ENCODE results near the gene MPC2.
A peak's percentile ranks its signal among the peaks of the same experiment; 100 is the strongest.
"Not testable (repeated sequence)": the region's sequence is repeated elsewhere in the genome, so short reads cannot be mapped to it uniquely, and the experiment has no call there.

The MPC2 gene

DNA sequence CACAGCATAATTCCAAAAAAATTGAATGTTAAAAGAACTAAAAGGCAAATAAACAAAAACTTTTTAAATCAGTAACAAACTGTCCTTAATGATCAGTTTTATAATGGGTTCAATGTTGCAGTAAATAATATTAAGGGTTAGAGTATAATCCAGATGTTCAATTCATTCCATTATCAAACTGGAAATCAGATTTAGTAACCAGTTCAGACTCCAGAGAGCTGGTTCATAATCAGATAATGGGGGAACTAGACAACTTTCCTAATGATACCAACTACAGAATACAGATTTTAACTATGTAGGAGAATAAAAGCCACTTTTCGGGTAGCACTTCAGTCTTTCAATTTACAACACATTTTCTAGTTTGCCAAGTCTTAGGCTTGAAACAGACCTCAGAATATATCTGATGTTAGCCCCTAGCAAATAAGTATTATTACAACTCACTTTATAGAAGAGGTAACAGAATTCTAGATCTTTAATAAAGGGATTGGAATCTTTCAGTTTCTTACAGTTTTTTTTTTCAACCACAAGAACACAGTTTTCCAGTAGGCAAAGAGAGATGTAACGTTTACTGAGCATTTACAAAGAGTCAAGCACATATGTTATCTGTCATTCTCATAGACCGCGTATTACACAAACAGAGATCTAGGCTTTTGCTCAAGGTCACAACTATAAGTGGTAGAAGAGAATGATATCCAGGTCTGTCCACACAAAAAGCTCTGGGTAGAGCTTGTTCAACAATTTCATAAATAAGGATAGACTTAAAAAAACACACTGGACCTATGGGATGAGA lies 2.3 kb downstream of the MPC2 start:
- no peak for DNase-seq

DNA sequence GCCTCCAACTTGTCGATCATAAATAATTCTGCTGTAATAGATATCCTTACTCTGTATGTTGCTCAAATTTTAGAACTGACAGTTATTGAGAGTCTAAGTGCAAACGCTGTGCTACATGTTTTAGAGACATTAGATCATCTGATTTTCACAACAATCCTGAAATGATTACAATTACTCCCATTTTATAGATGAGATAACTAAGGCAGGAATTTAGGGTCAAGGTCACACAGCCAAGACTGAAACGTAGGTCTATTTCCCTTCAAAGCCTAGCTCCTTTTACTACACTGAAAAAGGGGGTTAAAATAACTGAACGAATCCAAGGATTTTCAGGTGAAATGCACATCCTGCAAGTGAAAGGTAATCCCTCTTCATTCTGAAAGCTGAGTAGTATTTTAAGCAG lies 3.1 kb downstream of the MPC2 start:
- DNase-seq, result no peak

DNA sequence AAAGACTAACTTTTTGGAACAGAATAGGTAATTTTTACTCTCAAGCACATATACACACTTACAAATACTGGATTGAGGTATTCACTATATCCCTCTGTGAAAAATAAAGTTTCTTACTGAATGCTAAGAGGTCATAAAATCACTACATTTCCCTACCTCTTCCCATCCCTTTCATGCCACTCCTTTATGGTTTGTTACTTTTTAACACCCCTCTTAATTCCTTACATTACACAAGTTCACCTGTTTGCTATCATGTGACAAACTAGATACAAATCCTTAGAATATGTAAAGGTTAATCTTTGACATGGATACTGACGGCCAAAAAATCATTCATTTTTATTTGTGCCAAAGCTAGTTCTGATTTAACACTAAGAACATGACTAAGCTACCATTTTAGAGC lies 7.1 kb downstream of the MPC2 start:
- no peak for DNase-seq

DNA sequence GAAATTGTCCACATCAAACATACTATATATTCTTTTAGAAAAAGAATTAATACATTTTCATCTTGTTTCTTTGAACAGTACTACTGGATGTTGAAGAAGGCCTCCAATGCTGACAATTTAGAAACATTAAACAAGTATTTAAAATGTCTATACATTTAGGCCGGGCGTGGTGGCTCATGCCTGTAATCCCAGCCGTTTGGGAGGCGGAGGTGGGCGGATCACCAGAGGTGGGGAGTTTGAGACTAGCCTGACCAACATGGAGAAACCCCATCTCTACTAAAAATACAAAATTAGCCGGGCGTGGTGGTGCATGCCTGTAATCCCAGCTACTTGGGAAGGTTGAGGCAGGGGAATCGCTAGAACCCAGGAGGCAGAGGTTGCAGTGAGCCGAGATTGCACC lies 8.0 kb downstream of the MPC2 start:
- not testable (repeated sequence) for DNase-seq

DNA sequence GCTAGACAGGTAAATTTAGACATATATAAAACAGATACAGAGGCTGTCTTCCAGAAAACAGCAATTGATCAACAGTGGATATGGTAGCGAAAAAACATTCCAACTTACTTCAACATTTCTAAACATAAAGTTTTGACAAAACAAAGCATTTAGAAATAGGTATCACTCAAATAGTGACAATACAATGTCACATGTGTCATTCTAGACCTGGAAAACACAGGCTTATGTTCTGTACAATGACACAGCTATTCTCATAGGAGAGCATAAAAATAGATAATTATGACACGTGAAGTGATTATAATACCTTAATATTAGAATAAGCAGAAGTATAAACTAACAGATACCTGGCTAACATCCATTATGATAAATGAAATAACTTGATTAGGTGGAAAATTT lies 8.4 kb downstream of the MPC2 start:
- DNase-seq, result no peak

DNA sequence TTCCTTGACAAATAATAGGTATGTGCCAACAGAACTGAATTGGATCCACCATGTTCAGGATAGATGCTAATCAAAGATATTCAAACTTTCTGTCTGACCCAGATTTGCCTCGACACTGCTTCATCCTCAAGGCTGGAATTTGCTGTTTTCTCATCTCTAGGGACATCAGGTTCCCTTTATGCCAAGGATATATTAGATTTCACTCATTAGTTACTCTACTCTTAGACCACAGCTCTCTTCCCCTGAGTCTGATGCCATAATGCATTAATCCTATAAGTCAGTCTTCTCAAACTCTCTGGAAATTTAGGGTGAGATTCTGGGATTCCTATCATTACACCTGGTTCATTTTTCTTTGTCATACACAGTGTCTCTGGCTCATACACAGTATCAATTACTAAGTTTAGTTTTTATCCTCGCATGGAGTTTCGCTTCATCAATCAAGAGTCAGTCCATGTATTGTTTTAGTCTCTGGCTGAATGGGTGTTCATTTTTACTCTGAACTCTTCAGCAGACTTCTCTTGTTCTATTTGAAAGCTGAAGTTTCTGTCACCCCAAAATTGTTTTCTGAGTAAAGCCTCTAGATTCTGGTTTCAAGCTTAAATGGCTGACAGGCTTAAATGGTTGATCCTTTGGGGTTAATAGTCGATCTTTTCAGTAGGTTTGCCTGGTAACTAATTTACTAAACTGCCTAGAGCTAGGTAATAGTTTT lies 9.7 kb downstream of the MPC2 start:
- no peak for DNase-seq

DNA sequence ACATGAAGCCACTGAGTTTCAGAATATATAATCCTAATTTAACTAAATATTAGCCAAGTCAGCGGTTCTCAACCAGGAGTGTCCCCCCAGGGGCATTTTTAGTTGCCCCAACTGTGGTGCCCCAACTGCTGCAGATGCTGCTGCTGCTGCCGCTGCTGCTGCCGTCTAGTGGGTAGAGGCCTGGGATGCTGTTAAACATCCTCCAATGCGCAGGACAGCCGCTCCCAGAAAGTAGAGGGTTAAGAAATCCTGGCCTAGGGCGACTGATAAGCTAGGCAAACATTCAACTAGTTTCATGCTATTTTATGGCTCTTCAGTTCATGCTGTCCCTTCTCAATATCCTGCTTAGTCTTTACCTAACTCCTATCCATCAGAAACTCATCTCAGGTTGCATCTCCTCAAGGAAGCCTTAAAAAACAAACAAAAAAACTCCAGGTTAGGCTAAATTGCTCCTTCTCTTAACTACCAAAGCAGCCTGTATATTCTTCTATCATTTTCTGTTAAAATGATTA lies 10.3 kb downstream of the MPC2 start:
- no peak for DNase-seq

DNA sequence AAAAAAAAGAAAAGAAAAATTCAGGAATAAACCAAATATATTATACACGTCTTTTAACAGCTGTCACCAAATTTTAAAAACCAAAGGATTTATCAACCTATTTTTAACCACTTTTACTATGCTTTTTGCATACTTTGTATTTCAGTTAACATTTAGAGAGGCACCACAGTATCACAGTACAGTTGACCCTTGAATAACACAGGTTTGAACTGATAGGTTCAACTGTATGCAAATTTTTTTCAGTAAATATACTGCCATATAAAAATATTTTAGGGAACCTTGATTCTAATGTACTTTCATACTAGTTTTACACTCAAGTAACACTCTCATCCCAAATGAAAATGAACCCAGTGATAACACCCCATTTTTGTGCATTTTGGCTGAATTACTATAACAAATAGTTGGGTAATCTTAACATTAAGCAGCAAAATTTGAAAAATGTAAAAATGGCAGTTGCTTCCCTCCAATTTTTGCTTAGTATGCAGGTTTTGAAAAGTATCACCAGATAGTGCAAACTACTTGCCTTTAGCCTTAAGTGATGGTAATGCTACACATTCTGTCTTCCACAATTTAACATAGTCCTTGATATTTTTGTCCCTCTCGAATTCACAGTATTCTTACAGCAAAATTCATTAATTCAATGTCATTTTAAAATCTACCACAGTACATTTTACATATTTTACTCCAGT lies 12.2 kb downstream of the MPC2 start:
- DNase-seq, result no peak

DNA sequence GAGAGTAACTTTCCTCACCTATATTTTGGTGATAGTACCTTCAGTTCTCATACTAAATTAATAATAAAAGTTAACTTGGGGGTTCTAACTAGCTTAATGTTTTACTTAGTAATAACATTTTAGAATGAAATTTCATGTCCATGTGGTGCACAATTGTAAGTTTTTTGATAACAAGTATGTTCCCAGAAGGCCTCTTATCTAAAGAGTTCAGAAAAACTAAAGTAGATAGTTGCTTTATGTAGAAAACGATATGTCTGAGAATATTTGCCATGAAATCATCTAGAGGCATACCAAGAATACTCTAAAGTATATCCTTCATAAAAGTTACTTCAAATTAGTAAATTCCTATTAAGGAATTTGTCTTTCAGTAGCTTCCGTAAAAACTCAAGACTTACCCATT lies 12.8 kb downstream of the MPC2 start:
- DNase-seq, result no peak

DNA sequence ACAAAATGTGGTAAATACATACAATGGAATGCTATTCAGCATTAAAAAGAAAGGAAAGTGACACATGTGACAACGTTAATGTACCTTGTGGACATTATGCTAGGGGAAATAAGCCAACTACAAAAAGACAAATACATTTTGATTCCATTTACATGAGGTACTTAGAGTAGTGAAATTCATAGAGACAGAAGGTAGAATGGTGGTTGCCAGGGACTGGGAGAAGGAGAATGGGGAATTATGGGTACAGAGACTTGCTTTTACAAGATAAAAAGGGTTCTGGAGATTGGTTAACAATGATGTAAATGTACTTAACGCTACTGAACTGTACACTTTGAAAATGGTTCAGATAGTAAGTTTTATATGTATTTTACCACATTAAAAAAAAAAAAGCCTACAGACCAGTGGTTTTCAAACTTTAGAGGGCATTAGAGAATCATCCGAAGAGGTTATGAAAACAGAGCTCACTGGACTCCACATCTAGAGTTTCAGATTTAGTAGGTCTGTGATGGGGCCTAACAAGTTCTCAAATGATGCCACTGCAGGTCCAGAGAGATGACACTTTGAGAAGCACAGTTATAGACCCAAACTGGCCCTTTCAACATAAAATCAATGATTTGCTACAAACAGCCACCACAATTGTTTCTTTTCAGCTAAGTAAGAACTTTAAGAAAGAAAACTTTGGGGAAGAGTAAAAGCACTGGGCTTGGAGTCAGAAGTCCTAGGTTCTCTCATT lies 13.4 kb downstream of the MPC2 start:
- DNase-seq, result no peak

DNA sequence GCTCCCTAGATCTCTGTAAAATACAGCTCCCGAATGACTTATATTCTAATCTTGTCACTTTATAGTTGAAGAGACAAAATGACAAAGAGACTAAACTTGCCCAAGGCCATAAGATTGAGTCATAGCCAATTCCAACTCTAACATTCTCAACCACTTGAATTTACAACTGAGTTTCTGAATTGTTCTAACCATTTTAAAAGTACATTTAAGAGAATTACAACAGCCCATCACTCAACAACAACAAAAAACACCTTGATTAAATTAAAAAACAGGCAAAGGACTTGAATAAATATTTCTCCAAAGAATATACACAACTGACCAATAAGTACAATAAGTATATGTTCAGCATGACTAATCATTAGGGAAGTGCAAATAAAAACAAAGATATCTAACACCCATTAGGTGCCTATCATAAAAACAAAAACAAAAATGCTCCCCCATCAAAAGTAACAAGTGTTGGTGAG lies 14.2 kb downstream of the MPC2 start:
- DNase-seq, result no peak

DNA sequence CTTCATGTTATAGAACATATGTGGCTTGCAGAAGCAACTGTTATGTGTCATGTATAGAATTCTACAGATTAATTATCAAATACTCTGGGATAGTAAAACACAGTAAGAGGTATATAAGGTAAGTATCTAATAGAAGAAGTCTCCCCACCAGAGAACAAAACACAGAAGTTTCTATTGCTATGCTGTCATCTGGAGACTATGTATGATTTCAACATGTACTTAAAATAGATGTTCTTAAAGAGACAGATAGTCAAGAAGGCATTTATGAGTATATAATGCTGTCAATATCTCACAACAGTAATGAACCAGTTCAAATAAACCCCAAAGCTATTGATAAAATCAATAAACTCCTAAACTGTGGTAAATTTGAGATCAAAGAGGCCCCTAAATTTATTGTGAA lies 14.8 kb downstream of the MPC2 start:
- no peak for DNase-seq

DNA sequence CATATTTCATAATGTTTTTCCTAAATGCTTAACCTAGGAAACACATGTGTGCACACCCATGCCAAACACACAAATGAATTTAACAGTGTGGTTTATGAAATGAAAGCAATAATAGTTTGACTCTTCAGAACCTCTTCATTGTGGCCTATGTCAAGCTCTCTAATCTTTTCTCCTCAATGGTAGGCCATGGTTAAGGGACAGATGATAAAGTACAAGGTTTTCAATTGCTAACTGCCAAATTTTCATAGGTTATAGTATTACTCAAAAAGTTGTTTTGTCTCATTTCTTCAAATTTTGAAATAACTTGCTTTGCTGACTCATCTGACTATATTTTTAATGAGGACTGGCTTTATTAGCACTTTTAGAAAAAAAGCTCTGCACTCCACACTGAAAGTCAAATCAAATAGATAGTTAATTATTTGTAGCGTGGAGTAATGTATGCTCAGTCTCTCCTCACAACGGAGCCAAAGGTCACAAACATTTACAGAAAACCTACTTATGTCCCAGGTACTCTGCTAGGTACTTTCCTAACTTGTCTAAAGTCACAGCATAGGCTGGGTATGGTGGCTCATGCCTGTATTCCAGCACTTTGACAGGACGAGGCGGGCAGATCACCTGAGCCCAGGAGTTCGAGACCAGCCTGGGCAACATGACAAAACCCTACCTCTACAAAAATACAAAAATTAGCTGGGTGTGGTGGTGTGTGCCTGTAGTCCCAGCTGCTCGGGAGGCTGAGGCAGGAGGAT lies 19.9 kb downstream of the MPC2 start:
- DNase-seq, result no peak

DNA sequence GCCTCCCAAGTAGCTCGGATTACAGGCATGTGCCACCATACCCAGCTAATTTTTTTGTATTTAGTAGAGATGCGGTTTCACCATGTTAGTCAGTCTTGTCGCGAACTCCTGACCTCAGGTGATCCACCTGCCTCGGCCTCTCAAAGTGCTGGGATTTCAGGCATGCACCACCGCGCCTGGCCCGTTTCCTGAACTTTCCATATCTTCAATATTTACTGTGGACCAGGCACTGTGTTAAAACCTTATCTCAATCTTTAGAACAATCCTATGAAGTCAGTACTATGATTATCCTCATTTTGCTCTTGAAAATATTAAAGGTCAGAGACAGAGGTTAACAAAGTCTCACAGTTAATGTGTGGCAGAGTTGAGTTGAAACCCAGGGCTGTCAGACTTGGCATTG lies 21.3 kb downstream of the MPC2 start:
- no peak for DNase-seq

DNA sequence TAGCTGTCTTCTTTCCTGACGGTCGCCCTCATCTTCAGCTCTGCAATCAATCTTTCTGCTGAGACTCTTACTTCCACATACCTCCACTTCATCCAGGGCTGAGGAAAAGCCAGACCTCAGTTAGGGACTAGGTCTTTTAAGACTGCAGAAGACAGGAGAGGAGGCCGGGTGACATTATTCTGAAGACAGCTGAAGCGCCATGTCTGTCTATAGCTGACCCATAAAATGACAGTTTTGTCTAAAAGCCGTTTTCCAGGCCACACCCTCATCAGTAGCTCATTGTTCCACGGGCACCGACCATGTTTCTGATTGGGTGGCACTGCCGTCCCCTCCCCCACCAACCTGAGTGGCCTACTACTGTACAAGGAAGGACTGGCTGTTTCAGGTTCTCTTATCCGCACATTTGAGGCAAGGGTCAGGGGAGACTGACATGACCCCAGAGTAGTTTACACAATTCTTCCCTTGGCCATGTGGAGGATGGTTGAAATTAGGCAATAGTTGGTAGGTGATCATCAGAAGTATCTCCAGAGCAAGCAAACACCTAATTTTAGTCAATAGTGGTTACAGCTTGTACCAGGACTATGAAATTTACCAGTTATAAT lies 22.9 kb downstream of the MPC2 start, which contains the start of gene ADCY10:
Gene ADCY10 (minus strand): TSS at position 240 of the 602 bp plus-strand sequence. CDS start 8,994 bp downstream, outside the sequence.
- DNase-seq, result no peak

DNA sequence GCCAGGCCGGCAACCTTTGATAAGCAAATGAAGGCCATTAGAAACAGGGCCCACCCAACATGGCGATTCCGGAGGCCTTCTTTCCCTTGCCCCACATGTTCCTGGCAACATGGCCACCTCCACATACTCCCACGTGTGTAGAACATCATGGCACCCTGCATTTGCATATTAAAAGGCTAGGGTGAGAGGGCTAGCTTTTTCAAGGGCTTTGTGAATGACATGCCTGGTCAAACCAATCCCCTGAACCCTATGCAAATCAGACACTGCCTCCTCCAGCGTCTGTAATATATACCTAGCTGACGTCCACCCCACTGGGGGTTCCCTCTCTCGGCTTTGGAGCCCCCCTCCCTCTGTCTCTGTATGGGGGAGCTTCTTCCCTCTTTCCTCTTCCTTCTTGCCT lies 24.6 kb downstream of the MPC2 start:
- DNase-seq, result no peak

DNA sequence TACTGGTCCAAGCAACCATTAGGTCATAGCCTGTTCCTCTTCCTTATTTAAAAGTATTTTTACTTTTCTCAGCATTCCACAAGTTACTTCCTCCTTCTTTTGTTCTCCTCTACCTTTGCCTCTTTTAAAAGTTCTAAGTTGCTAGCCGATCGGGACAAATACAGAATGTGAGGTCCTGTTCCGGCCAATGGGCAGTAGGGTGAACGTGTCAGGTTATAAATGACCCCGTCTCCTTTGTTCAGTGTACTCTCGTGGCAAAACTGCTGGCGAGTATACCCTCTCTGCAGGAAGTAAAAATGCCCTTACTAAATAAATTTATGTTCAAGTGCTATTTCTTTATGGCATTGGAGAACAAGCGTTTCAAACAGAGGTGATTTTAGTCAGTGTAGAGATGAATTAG lies 25.5 kb downstream of the MPC2 start:
- no peak for DNase-seq

DNA sequence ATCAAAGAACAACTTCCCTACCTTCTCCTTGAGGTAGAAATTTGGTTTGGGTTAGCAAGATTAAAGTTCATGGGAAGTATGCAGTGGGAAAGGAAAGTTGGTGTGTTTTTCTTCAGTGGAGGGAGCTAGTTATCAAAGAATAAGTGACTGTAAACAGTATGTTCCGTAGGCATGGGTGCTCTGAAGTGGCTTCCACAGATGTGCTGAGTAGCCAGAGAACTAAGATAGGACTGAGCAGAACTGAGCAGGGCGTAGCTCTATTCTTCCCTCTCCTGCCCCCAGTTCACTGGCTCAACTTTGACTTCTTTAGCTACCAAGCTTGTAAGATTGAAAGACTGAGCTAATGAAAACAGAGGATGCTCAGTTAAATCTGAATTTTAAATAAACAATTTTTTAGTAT lies 26.3 kb downstream of the MPC2 start:
- no peak for DNase-seq

DNA sequence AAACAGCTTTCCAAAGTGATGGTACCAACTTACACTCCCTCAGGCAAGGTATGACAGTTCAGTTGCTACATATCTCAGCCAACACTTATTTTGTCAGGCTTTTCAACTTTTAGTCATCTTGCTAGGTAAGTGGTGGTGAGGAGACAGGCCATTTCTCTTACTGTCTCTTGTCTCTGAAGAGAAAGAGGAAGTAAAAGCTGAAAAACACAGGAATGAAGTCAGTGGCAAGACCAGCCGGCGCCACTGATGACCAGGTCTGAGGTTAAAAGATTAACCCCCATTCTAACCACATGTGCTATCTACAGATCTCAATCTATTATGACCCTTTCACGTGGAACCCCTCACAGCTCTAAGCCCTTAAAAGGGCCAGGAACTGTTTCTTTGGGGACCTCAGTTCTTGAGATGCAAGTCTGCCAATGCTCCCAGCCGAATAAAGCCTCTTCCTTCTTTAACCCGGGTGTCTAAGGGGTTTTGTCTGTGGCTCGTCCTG lies 27.1 kb downstream of the MPC2 start:
- DNase-seq, result no peak

DNA sequence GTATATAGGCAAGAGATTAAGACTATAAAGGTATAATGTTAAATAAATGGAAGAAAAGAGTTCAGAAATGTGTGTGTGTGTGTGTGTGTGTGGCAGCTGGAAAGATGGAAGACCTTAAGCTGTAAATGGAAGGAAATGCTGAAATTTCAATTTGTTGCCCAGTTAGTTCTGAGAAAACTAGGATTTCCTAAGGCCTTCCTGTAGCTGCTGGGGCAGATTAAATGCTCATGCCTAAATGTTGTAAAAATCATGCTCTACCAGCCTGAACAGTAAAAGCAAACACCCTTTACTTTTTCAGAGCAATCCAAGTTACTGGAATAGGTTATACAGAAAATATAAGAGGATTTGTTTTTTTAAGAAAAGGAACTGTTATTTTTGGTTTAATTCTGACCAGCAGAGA lies 31.2 kb downstream of the MPC2 start:
- DNase-seq, result no peak

DNA sequence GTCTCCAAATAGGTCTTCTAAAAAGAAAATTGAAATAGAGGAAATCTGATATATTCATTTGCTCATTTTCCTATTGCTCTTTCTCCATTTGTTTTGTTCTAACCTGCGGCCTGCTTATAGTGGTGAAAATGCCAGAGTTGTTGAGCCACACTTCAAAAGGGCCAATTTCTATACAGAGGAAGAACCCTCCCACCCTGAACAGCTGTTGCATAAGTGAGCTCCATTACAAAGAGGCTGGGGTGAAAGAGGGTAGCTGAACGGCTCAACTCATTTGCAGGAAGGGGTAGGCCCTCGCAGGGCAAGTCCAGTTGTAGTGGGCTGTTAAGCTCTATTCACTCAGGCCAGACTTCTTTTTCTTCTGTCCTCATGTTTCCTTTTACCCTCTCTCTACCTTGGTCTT lies 31.7 kb downstream of the MPC2 start:
- DNase-seq, result peak; percentile 51
